Measurements from ENCODE around the gene SMIM15.

The SMIM15 gene

DNA sequence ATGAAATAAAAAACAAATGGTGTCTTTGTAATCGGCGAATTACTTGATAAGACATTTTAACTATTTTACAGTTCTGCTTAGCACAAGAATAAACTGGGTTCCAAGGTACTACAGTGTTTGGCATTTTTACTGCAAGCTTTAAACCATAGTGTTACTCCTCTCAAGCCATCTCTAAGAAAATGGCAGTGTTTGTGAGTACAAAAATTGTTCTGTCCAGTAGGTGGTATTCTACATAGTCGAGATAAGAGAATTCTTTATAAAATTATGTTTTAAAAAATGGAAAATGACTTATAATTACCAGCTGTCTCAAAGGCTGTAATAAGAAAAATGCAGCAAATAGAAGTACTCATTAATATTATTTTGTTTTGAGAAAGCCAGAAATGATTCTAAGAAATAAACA lies 3.2 kb downstream of the SMIM15 start:
- DNase-seq, result no peak

DNA sequence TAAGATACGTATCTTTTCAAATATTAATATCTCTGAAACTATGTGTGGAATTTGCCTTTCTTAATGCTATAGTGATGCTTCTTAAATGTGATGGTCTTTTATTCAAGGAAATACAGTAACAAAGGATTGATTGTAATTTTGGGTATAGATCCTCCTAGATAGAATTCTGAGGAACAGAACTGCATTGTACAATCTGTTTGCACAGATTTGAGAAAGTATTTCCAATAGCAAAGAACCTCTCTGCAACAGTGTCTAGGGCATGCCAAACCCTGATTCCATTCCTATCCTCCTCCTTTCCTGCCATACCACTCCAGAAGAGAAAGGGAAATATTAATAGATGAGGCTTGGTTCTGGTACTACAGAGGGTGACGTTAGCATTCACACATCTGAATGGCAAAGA lies 10.4 kb downstream of the SMIM15 start:
- no peak for DNase-seq

DNA sequence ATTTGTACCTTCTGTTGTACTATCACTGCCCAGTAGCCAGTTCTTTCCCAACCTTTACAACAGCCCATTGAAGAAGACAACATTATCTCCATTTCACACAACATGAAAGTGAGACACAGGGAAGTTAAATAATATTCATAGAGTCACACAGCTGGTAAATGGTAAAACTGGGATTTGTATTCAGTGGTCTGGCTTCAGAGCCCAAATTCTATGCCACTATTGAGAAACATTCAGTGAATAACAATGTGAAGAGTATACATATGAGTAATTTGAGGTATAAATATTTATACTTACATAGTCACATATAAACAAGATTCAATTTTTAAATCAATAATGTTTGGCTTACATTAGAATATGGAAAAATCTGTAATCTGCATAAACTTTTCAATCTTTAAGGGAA lies 13.8 kb downstream of the SMIM15 start:
- DNase-seq, result no peak

DNA sequence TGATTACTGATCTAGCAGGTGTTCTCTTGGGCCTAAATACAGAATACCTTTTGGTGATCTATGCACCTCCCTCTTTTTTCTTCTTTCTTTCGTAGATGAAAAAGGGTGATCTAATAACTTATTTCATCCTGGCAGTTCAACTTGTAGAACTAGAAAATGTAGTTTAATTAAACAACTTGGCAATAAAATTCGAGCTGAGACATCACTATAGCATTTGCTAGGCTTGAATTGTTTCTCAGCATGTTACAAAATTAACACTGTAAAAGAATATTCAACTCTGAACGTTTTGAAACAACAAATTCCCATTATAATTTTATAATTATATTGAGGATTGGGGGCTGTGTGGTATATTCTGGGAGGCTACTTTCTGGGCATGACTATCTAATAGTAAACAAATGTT lies 19.5 kb downstream of the SMIM15 start:
- no peak for DNase-seq

DNA sequence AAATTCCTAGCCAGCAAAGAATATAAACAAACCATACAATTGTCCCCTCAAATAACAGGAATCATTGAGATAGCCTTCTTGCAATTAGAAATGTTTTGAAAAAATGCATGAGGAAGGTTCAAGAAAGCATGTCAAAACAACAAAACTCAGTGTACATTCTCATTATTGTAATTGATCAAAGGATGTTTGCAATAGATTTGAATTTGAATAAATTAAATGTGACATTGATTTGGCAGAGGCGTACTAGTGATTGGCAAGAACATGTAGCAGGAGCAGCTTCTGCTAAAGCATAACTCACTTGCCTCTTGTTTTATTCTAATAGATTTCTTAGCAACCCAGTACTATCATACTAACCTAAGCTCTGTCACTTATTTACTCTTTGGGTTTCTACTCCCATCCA lies 19.9 kb downstream of the SMIM15 start:
- DNase-seq, result no peak

DNA sequence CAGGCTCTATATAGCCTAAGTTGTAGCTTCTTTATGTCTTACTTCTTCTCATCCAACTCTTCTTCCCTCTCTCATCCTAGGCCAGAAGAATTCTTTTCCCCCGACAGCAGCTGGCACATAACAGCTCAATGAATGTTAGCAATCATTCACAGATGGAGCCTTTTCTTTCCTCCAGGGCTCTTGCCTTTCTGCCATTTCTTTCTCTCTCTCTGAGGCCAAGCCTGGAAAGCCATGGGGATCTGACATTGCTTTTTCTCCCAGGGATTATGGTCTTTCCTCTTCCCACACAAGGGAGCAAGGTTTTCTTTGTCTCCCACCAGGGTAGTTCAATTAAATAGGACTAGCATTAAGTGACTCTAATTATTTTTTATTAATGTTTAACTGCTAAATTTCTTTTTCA lies 20.5 kb downstream of the SMIM15 start:
- DNase-seq, result no peak

DNA sequence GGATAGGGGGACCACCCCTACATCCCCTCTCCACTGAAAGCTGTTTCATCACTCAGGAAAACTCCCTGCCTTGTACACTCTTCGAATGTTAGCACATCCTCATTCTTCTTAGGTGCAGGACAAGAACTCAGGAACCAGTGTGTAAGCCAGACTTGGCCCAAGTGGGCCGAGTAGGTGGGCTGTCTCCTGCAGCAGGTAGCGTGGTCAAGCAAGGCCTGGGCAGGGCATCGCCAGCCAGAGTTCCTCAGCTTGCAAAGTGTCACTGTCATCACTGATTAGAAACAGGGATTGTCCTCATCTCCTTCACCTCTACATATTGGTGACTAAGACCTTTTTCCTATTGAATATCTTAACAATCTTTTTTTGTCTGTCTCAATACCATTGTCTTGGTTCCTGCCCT lies 22.3 kb downstream of the SMIM15 start:
- DNase-seq, result no peak

DNA sequence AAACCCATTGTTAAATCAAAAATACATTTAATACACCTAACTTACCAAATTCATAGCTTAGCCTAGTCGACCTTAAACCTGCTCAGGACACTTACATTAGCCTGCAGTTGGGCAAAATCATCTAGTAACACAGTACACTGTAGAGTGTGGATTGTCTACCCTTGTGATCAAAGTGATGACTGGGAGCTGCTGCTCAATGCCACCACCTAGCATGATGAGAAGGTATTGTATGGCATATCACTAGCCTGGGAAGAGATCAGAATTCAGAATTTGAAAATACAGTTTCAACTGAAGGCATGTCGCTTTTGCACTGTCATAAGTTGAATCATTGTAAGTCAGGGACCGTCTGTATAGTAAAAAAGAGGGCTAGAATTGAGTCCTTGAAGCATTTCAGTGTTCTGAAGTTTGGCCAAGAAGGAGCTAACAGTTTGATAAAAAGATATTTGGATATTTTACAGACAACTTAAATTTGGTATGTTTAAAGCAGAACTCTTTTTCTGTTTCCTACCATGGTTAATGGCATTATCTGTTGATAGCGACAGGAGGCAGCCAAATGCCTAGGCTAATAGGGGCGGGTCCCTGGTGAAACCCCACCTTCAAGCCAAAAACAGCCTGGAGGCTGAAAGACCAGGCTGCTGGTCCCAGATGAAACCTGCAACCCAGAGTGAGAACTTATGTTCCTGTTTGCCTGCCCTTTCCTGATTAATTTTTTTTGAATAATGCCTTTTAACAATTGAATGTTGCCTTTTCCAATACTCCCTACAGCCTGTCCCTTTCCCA lies 23.0 kb downstream of the SMIM15 start:
- DNase-seq, result no peak

DNA sequence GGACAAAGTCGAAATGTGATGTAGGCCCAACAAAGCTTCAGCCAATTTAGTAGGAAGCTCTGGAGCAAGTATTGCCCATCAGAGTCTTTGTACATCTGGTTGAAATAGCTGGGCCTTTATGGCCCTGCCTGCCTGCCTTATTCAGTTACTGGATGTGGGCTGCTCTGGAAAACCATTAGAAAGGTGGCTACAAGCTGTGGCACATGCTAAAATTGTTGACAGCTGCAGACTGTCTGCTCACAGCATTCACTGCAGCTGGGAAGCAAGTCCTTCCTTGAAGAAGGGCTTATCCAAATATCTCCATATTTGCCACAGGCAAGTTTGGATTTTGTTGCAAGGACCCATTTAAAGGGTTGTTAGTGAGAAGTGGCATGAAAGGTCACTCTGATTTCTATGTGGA lies 24.4 kb downstream of the SMIM15 start:
- DNase-seq, result no peak

DNA sequence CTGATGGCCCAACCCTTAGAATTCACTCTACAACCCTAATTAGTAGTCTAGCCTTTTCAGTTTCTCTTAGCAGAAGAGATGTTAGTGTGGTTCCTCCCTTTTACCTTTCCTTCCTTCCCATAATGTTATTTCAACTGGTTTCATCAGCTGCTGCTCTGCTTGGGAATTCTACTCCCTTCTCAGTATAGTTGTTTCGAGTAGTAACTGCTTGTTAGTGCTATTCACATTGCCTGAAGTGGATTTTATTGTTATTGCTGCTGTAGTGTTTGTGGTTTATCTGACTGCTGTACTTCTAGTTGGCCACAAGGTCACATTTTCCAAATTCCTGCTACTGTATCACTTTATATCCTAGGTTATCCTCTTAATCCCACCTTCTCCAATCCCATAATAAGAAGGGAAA lies 29.7 kb downstream of the SMIM15 start:
- no peak for DNase-seq

DNA sequence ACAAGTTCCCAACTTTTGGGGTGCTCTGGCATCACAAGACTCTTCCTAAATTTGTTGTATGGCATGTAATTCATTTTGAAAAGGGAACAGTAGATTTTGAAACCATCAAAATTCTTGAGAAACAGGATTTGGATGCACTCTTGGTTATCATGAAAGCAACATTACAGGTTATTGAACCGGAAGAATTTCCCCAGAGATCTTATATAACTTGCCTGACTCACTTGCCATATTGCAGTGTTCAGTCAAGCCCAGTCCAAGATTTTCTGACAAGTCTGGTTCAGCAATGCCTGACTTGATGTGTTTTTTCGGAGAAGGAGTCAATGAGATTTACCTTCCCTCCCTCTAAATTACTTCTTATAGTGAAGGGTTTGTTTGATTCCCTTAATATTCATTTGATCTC lies 32.0 kb downstream of the SMIM15 start:
- no peak for DNase-seq

DNA sequence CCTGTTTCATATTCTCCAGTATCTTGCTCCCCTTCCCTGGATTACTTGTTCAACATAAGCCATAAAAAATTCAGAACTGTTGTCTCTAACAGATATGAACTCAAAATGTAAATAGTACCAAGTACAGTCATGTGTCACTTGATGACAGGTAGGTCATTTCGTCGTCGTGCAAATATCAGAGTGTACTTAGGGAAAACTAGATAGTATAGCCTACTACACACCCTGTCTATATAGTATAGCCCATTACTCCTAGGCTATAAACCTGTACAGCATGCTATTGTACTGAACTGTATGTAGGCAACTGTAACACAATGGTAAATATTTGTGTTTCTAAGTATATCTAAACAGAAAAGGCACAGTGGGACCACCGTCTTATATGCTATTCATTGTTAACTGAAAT lies 39.1 kb downstream of the SMIM15 start:
- DNase-seq, result peak; percentile 44

DNA sequence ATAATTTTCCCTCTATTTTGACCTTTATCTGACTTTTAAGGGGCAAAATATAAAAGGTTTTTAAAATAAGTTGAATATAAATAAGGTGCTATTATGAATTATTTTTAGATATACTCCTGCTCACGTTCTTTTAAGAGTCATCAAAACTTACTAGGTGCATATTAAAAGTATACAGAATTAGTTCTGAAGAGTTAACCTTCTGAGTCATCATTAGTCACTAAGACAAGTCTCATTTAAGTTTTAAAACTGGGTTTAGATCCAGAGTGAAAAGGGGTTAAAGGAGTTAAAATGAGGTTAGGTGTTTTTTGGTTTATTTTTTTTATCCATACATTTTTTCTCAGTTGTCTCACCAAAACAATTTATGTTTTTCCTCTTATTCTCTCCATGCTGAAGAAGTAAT lies 41.7 kb downstream of the SMIM15 start:
- DNase-seq, result no peak

DNA sequence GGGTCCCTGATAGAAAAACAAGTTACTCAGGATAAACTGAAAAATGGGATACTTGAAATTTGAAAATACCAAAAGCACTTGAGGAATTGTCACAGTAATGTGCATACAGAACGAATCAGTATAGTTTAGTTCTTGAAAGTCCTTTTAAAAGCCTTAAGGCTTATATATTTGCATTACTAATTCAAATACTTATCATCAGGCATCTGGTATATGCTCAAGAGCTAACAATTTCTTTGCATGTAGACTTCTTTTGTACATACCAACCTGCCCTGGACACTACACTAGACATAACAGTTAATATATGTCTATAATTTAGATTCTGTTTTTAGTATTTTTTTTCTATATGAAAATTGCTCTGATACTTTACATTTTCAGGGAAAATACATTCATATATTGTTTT lies 43.2 kb downstream of the SMIM15 start:
- DNase-seq, result no peak

DNA sequence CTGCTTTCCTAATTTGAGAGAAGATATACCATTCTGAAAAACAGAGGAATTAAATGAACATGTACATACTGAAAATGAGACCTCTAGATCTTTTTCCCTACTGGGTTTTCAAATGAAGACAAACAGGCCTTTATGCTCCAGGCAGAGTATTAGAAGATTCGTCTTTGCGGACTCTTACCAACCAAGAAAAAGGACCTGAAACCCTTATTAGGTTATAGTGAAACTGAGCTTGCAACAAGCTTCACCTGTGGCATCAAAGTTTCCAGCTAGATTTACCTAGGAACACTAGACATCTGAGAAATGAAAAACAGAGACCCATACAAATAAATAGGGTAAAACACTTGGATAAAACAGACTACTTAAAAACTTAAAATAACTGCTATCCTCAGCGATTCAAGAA lies 46.3 kb downstream of the SMIM15 start:
- DNase-seq, result no peak

DNA sequence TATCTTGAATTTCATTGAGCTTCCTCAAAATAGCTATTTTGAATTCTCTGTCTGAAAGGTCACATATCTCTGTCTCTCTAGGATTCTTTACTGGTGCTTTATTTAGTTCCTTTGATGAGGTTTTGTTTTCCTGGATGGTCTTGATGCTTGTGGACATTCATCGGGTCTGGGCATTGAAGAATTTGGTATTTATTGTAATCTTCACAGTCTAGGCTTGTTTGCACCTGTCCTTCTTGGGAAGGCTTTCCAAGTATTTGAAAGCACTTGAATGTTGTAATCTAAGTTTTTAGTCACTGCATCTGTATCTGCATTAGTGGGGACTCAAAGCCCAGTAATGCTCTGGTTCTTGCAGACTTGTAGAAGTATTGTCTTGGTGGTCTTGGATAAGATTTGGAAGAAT lies 47.8 kb downstream of the SMIM15 start:
- DNase-seq, result no peak
